C4-2B (cell line): Measurements from ENCODE around the gene FOXL2.

Experiments
- CTCF ChIP-seq: fragments of 450-650 bp; conservative IDR thresholded peaks from 2 replicates; pipeline ENCODE4 v1.5.1; 2017; ENCODE audit warnings: mild to moderate bottlenecking
- ZFX ChIP-seq: fragments of 450-650 bp; IDR thresholded peaks from 2 replicates; pipeline ENCODE4 v1.6.1; 2017

GRCh38 chr3:138987181-138987580 is 40.2 kb upstream of the FOXL2 start:
- TF ChIP-seq CTCF (no peak), ZFX (no peak)
